ENCODE results near the gene ITGB1BP2.
A peak's percentile ranks its signal among the peaks of the same experiment; 100 is the strongest.

The ITGB1BP2 gene

GRCh38 chrX:71301195-71301924, at the start of gene ITGB1BP2:
ITGB1BP2 (plus strand) TSS chrX:71301750; CDS start chrX:71301807, 57 bp downstream.
- Histone ChIP-seq H3K9me3 (no peaks in the 10 kb centered on the region), H3K36me3 (peaks cover 14 to 43% (median 42%) of the 10 kb centered on the region in 3 donors), H3K27ac (peak within 1 kb of the TSS; percentile 67 to 80), H3K4me1 (peaks cover 0 to 18% (median 5%) of the 10 kb centered on the region in 4 donors), H3K4me3 (peak within 1 kb of the TSS; percentile 43 to 50), H3K27me3 (no peaks in the 10 kb centered on the region)
- TF ChIP-seq CTCF (IDR thresholded peaks at IDR 0.05) = no peak
- peak; percentile 19 to 67 for DNase-seq
- intact Hi-C loops (cut with DNase I; ENCODE audit: low total_unique reads) = no loop called here

- H3K4me1 ChIP-seq = peaks cover 0 to 17% (median 9%) of the 10 kb centered on the region in 4 donors
- H3K9me3 ChIP-seq = no peaks in the 10 kb centered on the region
- H3K27ac ChIP-seq = peak overlapping the region in 1 of 2 donors; percentile 92
- H3K36me3 ChIP-seq = peaks cover 5 to 32% (median 20%) of the 10 kb centered on the region in 3 donors
- H3K4me3 ChIP-seq = no peak overlapping the region
- intact Hi-C loops (cut with DNase I; ENCODE audit: low total_unique reads) = loop anchor here (10.0 kb wide), 1 partner anchor 113 kb away; the partner anchor contains the start of gene TAF1
- TF ChIP-seq CTCF (IDR thresholded peaks at IDR 0.05) = no peak
- DNase-seq = no peak
- H3K27me3 ChIP-seq = no peaks in the 10 kb centered on the region
These were observed 49.3 kb upstream of the ITGB1BP2 start for GRCh38 chrX:71252221-71252620.

GRCh38 chrX:71253253-71254091, 48.1 kb upstream of the ITGB1BP2 start:
- intact Hi-C loops (cut with DNase I; ENCODE audit: low total_unique reads) = loop anchor here (10.0 kb wide), 1 partner anchor 111 kb away; the partner anchor contains the start of gene TAF1
- peak overlapping the region; percentile 70 to 77 for H3K4me3 ChIP-seq
- TF ChIP-seq CTCF (IDR thresholded peaks at IDR 0.05) = peak; percentile 33
- H3K36me3 ChIP-seq = peaks cover 5 to 20% (median 10%) of the 10 kb centered on the region in 3 donors
- no peak for DNase-seq
- H3K4me1 ChIP-seq = peaks cover 0 to 17% (median 9%) of the 10 kb centered on the region in 4 donors
- H3K9me3 ChIP-seq = no peaks in the 10 kb centered on the region
- peak overlapping the region; percentile 91 to 92 for H3K27ac ChIP-seq
- no peaks in the 10 kb centered on the region for H3K27me3 ChIP-seq

- Histone ChIP-seq H3K27me3 (no peaks in the 10 kb centered on the region), H3K27ac (peak within 1 kb of the TSS; percentile 91 to 92), H3K9me3 (no peaks in the 10 kb centered on the region), H3K4me1 (peaks cover 0 to 17% (median 9%) of the 10 kb centered on the region in 4 donors), H3K4me3 (peak within 1 kb of the TSS; percentile 70 to 77), H3K36me3 (peaks cover 5 to 12% (median 5%) of the 10 kb centered on the region in 3 donors)
- intact Hi-C loops (cut with DNase I; ENCODE audit: low total_unique reads) = loop anchor here (10.0 kb wide), 1 partner anchor 110 kb away; the partner anchor contains the start of gene TAF1
- TF ChIP-seq CTCF (IDR thresholded peaks at IDR 0.05) = no peak
- DNase-seq = peak; percentile 84 to 92
These were observed 47.2 kb upstream of the ITGB1BP2 start, which contains the start of gene ZMYM3 for GRCh38 chrX:71254092-71254963. ZMYM3 (minus strand) TSS chrX:71254140; CDS start chrX:71253255, 885 bp downstream.

Data from tibial artery (tissue), 4 donors.